Mucosa of rectum (tissue), 2 donors: ENCODE results near the gene MOB3A.

Experiments used
- H3K27ac ChIP-seq, 2 donors: one replicate each; pipeline ENCODE4 v1.7.0; 2013; ENCODE audit warnings: inconsistent platforms in 2 of 2, low read depth in 2 of 2, low read length in 2 of 2
- H3K27me3 ChIP-seq, 2 donors: one replicate each; pipeline ENCODE4 v1.7.0; 2013; ENCODE audit warnings: low read length in 2 of 2; ENCODE audit not compliant: control insufficient read depth in 2 of 2, insufficient read depth in 2 of 2
- H3K36me3 ChIP-seq, 2 donors: one replicate each; pipeline ENCODE4 v1.7.0; 2013; ENCODE audit warnings: low read length in 2 of 2; ENCODE audit not compliant: control insufficient read depth in 2 of 2, insufficient read depth in 2 of 2
- H3K4me1 ChIP-seq, 2 donors: one replicate each; pipeline ENCODE4 v1.7.0; 2013; ENCODE audit warnings: low read length in 2 of 2, mild to moderate bottlenecking in 1 of 2; ENCODE audit not compliant: control insufficient read depth in 2 of 2, insufficient read depth in 2 of 2
- H3K4me3 ChIP-seq, 2 donors: one replicate each; pipeline ENCODE4 v1.7.0; 2013; ENCODE audit warnings: low read length in 2 of 2
- H3K9ac ChIP-seq, 2 donors: one replicate each; pipeline ENCODE4 v1.7.0; 2013; ENCODE audit warnings: low read length in 2 of 2, low read depth in 1 of 2, mild to moderate bottlenecking in 1 of 2
- H3K9me3 ChIP-seq, 2 donors: one replicate each; pipeline ENCODE4 v1.7.0; 2013; ENCODE audit warnings: low read length in 2 of 2; ENCODE audit not compliant: control insufficient read depth in 2 of 2
- donor health status: healthy.
- donor health status: Normal muscosa, but diverticular disease.

MOB3A gene

GRCh38 chr19:2051773-2052704 lies 44.1 kb downstream of the MOB3A start:
- peaks cover 2 to 8% of the 10 kb centered on the region in 2 donors for H3K36me3 ChIP-seq
- peak overlapping the region; percentile 90 to 94 for H3K27ac ChIP-seq
- no peaks in the 10 kb centered on the region for H3K27me3 ChIP-seq
- no peaks in the 10 kb centered on the region for H3K9me3 ChIP-seq
- peaks cover 62 to 63% of the 10 kb centered on the region in 2 donors for H3K4me1 ChIP-seq
- H3K4me3 ChIP-seq = peak overlapping the region; percentile 70 to 72
- peak overlapping the region; percentile 72 to 81 for H3K9ac ChIP-seq

GRCh38 chr19:2050991-2051772 lies 44.9 kb downstream of the MOB3A start, which contains the start of gene MKNK2:
MKNK2 (minus strand) TSS chr19:2051244; CDS start chr19:2050851, 393 bp downstream.
- peaks cover 8 to 13% of the 10 kb centered on the region in 2 donors for H3K36me3 ChIP-seq
- peak within 1 kb of the TSS; percentile 88 to 97 for H3K4me3 ChIP-seq
- no peaks in the 10 kb centered on the region for H3K9me3 ChIP-seq
- no peaks in the 10 kb centered on the region for H3K27me3 ChIP-seq
- H3K27ac ChIP-seq = peak within 1 kb of the TSS; percentile 92 to 99
- peak within 1 kb of the TSS; percentile 93 to 95 for H3K9ac ChIP-seq
- peaks cover 60 to 63% of the 10 kb centered on the region in 2 donors for H3K4me1 ChIP-seq

- peaks cover 53 to 60% of the 10 kb centered on the region in 2 donors for H3K4me1 ChIP-seq
- no peaks in the 10 kb centered on the region for H3K9me3 ChIP-seq
- H3K36me3 ChIP-seq = peaks cover 8 to 18% of the 10 kb centered on the region in 2 donors
- H3K27me3 ChIP-seq = no peaks in the 10 kb centered on the region
- H3K4me3 ChIP-seq = peak overlapping the region; percentile 88 to 97
- H3K9ac ChIP-seq = peak overlapping the region; percentile 93 to 95
- H3K27ac ChIP-seq = peak overlapping the region; percentile 92 to 99
Observed at GRCh38 chr19:2050349-2050990, 45.7 kb downstream of the MOB3A start.

- Histone ChIP-seq H3K9me3 (no peaks in the 10 kb centered on the region), H3K36me3 (peaks cover 10 to 23% of the 10 kb centered on the region in 2 donors), H3K9ac (peak overlapping the region; percentile 93 to 95), H3K27ac (peak overlapping the region; percentile 92 to 99), H3K4me1 (peaks cover 48 to 58% of the 10 kb centered on the region in 2 donors), H3K4me3 (peak overlapping the region; percentile 88 to 97), H3K27me3 (no peaks in the 10 kb centered on the region)
Observed at GRCh38 chr19:2049741-2050348, 46.3 kb downstream of the MOB3A start.

- H3K36me3 ChIP-seq = peaks cover 17 to 29% of the 10 kb centered on the region in 2 donors
- H3K4me1 ChIP-seq = peaks cover 47 to 57% of the 10 kb centered on the region in 2 donors
- no peaks in the 10 kb centered on the region for H3K9me3 ChIP-seq
- peak overlapping the region; percentile 93 to 95 for H3K9ac ChIP-seq
- H3K27me3 ChIP-seq = no peaks in the 10 kb centered on the region
- H3K4me3 ChIP-seq = peak overlapping the region; percentile 88 to 97
- H3K27ac ChIP-seq = peak overlapping the region; percentile 92 to 99
Observed at GRCh38 chr19:2048959-2049740, 47.0 kb downstream of the MOB3A start.

GRCh38 chr19:2048104-2048958 lies 47.8 kb downstream of the MOB3A start:
- Histone ChIP-seq H3K9me3 (no peaks in the 10 kb centered on the region), H3K36me3 (peaks cover 21 to 35% of the 10 kb centered on the region in 2 donors), H3K27me3 (no peaks in the 10 kb centered on the region), H3K4me1 (peaks cover 51 to 57% of the 10 kb centered on the region in 2 donors), H3K27ac (peak overlapping the region; percentile 92 to 99), H3K4me3 (peak overlapping the region; percentile 88 to 97), H3K9ac (peak overlapping the region; percentile 93 to 95)

GRCh38 chr19:2047449-2048103 lies 48.5 kb downstream of the MOB3A start:
- Histone ChIP-seq H3K27me3 (no peaks in the 10 kb centered on the region), H3K4me3 (peak overlapping the region in 1 of 2 donors; percentile 2), H3K27ac (peak overlapping the region; percentile 32 to 38), H3K9ac (peak overlapping the region in 1 of 2 donors; percentile 93), H3K4me1 (peaks cover 58 to 64% of the 10 kb centered on the region in 2 donors), H3K36me3 (peaks cover 28 to 37% of the 10 kb centered on the region in 2 donors), H3K9me3 (no peaks in the 10 kb centered on the region)

- Histone ChIP-seq H3K4me3 (no peak overlapping the region), H3K9ac (no peak overlapping the region), H3K27ac (peak overlapping the region; percentile 32 to 38), H3K36me3 (peaks cover 30 to 40% of the 10 kb centered on the region in 2 donors), H3K4me1 (peaks cover 57 to 63% of the 10 kb centered on the region in 2 donors), H3K9me3 (no peaks in the 10 kb centered on the region), H3K27me3 (no peaks in the 10 kb centered on the region)
Observed at GRCh38 chr19:2047076-2047448, 49.1 kb downstream of the MOB3A start.
